Peyer's patch (tissue), 4 donors: ENCODE measurements around the gene EEF1AKMT3. TPM values are rescaled to one million over a fixed set of nuclear protein-coding genes. Genes with fewer than 3 reads are reported as not detected.

Source experiments
- DNase-seq, 3 donors: peaks; one replicate each; pipeline ENCODE4 v3.0.0-alpha.2; 2017 to 2019
- H3K27ac ChIP-seq, 4 donors: fragments of 200-600 bp; sonication (generic); one replicate each; pipeline ENCODE4 v1.5.1; 2016 to 2019
- H3K27me3 ChIP-seq, 2 donors: fragments of 200-600 bp; sonication (generic); one replicate each; pipeline ENCODE4 v1.5.1; 2019
- H3K36me3 ChIP-seq, 3 donors: fragments of 200-600 bp; sonication (generic); one replicate each; pipeline ENCODE4 v1.5.1; 2016 to 2019
- H3K4me1 ChIP-seq, 4 donors: fragments of 200-600 bp; sonication (generic); one replicate each; pipeline ENCODE4 v1.5.1; 2016 to 2019
- H3K4me3 ChIP-seq, 4 donors: fragments of 200-600 bp; sonication (generic); 1 replicate in 3 of 4; 2 replicates in 1 of 4; pipeline ENCODE4 v1.5.1; 2016 to 2019; ENCODE audit warnings: mild to moderate bottlenecking in 1 of 4
- H3K9me3 ChIP-seq, 4 donors: fragments of 200-600 bp; sonication (generic); one replicate each; pipeline ENCODE4 v1.5.1; 2016 to 2019; ENCODE audit warnings: mild to moderate bottlenecking in 1 of 4
- CTCF ChIP-seq, 6 experiments: fragments of 450-650 bp in 4 of 6; fragments of 200-600 bp in 2 of 6; sonication (generic) in 1 of 6; IDR thresholded peaks; one replicate each; pipeline ENCODE4 v1.5.1; 2017 to 2019; ENCODE audit warnings: antibody characterized with exemption in 6 of 6, mild to moderate bottlenecking in 3 of 6, moderate library complexity in 1 of 6
- POLR2A ChIP-seq, 2 donors: fragments of 450-650 bp; IDR thresholded peaks; one replicate each; pipeline ENCODE4 v1.5.1; 2017; ENCODE audit warnings: antibody characterized with exemption in 2 of 2, mild to moderate bottlenecking in 2 of 2, moderate library complexity in 2 of 2
- total RNA-seq, 4 donors: library from RNA; depleted of rRNA; stranded (reverse); fragments of >200 nt; gene quantifications; one replicate each; pipeline ENCODE4 v1.1.0, GENCODE V29; 2016

Gene EEF1AKMT3
- total RNA-seq, 4 donors from 2014 or later = 1.4 to 7.4 (median 2.7) TPM

- H3K9me3 ChIP-seq = no peaks in the 10 kb centered on the region
- peaks cover 0 to 31% (median under 1%) of the 10 kb centered on the region in 4 donors for H3K4me1 ChIP-seq
- no peaks in the 10 kb centered on the region for H3K27me3 ChIP-seq
- peak overlapping the region; percentile 49 to 70 (median 60) for H3K4me3 ChIP-seq
- H3K27ac ChIP-seq = peak overlapping the region in 3 of 4 donors; percentile 69 to 81 (median 77)
- peaks cover 0 to 33% (median 0%) of the 10 kb centered on the region in 3 donors for H3K36me3 ChIP-seq
- no peak for DNase-seq
- no peak for TF ChIP-seq POLR2A (IDR thresholded peaks at IDR 0.05)
- no peak for TF ChIP-seq CTCF (IDR thresholded peaks at IDR 0.05)
Observed at GRCh38 chr12:57751432-57751787, 21.0 kb upstream of the EEF1AKMT3 start.

GRCh38 chr12:57751788-57752667 is 20.4 kb upstream of the EEF1AKMT3 start, which contains the start of gene CDK4:
Gene CDK4, minus strand, starts transcription at chr12:57752310. Its CDS starts 593 bp downstream, at chr12:57751717.
- Histone ChIP-seq H3K36me3 (peaks cover 0 to 27% (median 0%) of the 10 kb centered on the region in 3 donors), H3K4me1 (peaks cover 0 to 37% (median 4%) of the 10 kb centered on the region in 4 donors), H3K4me3 (peak within 1 kb of the TSS; percentile 49 to 70 (median 60)), H3K27me3 (no peaks in the 10 kb centered on the region), H3K9me3 (no peaks in the 10 kb centered on the region), H3K27ac (peak within 1 kb of the TSS; percentile 69 to 81 (median 78))
- peak; percentile 98 to 100 (median 100) for DNase-seq
- TF ChIP-seq POLR2A (IDR thresholded peaks at IDR 0.05) = peak; percentile 35 to 52
- peak in 2 of 6 experiments; percentile 1 for TF ChIP-seq CTCF (IDR thresholded peaks at IDR 0.05)

GRCh38 chr12:57752668-57753000 is 19.8 kb upstream of the EEF1AKMT3 start:
- no peaks in the 10 kb centered on the region for H3K27me3 ChIP-seq
- peak overlapping the region; percentile 34 to 81 (median 57) for H3K27ac ChIP-seq
- no peak for TF ChIP-seq POLR2A (IDR thresholded peaks at IDR 0.05)
- TF ChIP-seq CTCF (IDR thresholded peaks at IDR 0.05) = no peak
- H3K36me3 ChIP-seq = peaks cover 0 to 21% (median 0%) of the 10 kb centered on the region in 3 donors
- H3K9me3 ChIP-seq = no peaks in the 10 kb centered on the region
- DNase-seq = no peak
- H3K4me3 ChIP-seq = peak overlapping the region in 3 of 4 donors; percentile 49 to 70 (median 67)
- H3K4me1 ChIP-seq = peaks cover 0 to 37% (median 4%) of the 10 kb centered on the region in 4 donors

GRCh38 chr12:57753756-57754337 is 18.6 kb upstream of the EEF1AKMT3 start:
- Histone ChIP-seq H3K4me3 (no peak overlapping the region), H3K4me1 (peaks cover 0 to 37% (median 4%) of the 10 kb centered on the region in 4 donors)
- no peak for TF ChIP-seq CTCF (IDR thresholded peaks at IDR 0.05)
- no peak for TF ChIP-seq POLR2A (IDR thresholded peaks at IDR 0.05)

GRCh38 chr12:57754411-57755193 is 17.8 kb upstream of the EEF1AKMT3 start, which contains the start of gene MARCHF9:
Gene MARCHF9, plus strand, starts transcription at chr12:57755103. Its CDS starts 426 bp downstream, at chr12:57755529.
- Histone ChIP-seq H3K36me3 (peaks cover 0 to 17% (median 0%) of the 10 kb centered on the region in 3 donors), H3K27me3 (no peaks in the 10 kb centered on the region), H3K27ac (peak within 1 kb of the TSS; percentile 65 to 90 (median 84)), H3K4me3 (peak within 1 kb of the TSS; percentile 73 to 89 (median 80)), H3K9me3 (no peaks in the 10 kb centered on the region), H3K4me1 (peaks cover 0 to 37% (median 4%) of the 10 kb centered on the region in 4 donors)
- TF ChIP-seq POLR2A (IDR thresholded peaks at IDR 0.05) (no peak), CTCF (IDR thresholded peaks at IDR 0.05) (no peak)
- peak; percentile 89 to 96 (median 93) for DNase-seq

More at GRCh38 chr12:57753756-57754337, 18.6 kb upstream of the EEF1AKMT3 start:
- Histone ChIP-seq H3K27ac (peak overlapping the region in 3 of 4 donors; percentile 65 to 90 (median 88)), H3K9me3 (no peaks in the 10 kb centered on the region), H3K27me3 (no peaks in the 10 kb centered on the region), H3K36me3 (peaks cover 0 to 21% (median 0%) of the 10 kb centered on the region in 3 donors)
- DNase-seq = no peak
